HG03108 (cell line): ENCODE data around the gene GPR75.
"Not testable (repeated sequence)": the region's sequence is repeated elsewhere in the genome, so short reads cannot be mapped to it uniquely, and the experiment has no call there.

Source experiments
- ATAC-seq: cut with Tn5 transposase; IDR thresholded peaks from one replicate; pipeline ENCODE4 v1.9.1; 2021; ENCODE audit warnings: moderate library complexity; ENCODE audit not compliant: unreplicated experiment

The GPR75 gene

GRCh38 chr2:53854678-53855077 lies 5.1 kb downstream of the GPR75 start:
- ATAC-seq, result no peak

GRCh38 chr2:53852532-53852931 lies 7.2 kb downstream of the GPR75 start:
- ATAC-seq, result no peak

GRCh38 chr2:53851052-53851757 lies 8.6 kb downstream of the GPR75 start:
- not testable (repeated sequence) for ATAC-seq

- ATAC-seq, result no peak
Observed at GRCh38 chr2:53848062-53848461, 11.7 kb downstream of the GPR75 start.

- ATAC-seq, result no peak
Observed at GRCh38 chr2:53843595-53843994, 16.2 kb downstream of the GPR75 start.

- ATAC-seq, result no peak
Observed at GRCh38 chr2:53842891-53843290, 16.9 kb downstream of the GPR75 start.

GRCh38 chr2:53841651-53842050 lies 18.1 kb downstream of the GPR75 start:
- ATAC-seq, result not testable (repeated sequence)

- ATAC-seq, result no peak
Observed at GRCh38 chr2:53840580-53840979, 19.2 kb downstream of the GPR75 start.

- not testable (repeated sequence) for ATAC-seq
Observed at GRCh38 chr2:53829980-53830290, 29.8 kb downstream of the GPR75 start.

- ATAC-seq, result no peak
Observed at GRCh38 chr2:53829273-53829979, 30.3 kb downstream of the GPR75 start.

- ATAC-seq, result no peak
Observed at GRCh38 chr2:53828331-53828730, 31.4 kb downstream of the GPR75 start.

GRCh38 chr2:53827398-53828175 lies 32.2 kb downstream of the GPR75 start:
- no peak for ATAC-seq

- ATAC-seq, result no peak
Observed at GRCh38 chr2:53826587-53827397, 33.0 kb downstream of the GPR75 start.

- ATAC-seq, result no peak
Observed at GRCh38 chr2:53826030-53826410, 33.7 kb downstream of the GPR75 start.

GRCh38 chr2:53823639-53824038 lies 36.1 kb downstream of the GPR75 start:
- not testable (repeated sequence) for ATAC-seq

GRCh38 chr2:53821810-53822209 lies 38.0 kb downstream of the GPR75 start:
- no peak for ATAC-seq

GRCh38 chr2:53820711-53821110 lies 39.1 kb downstream of the GPR75 start:
- ATAC-seq, result no peak

- ATAC-seq, result no peak
Observed at GRCh38 chr2:53820048-53820447, 39.7 kb downstream of the GPR75 start.

- no peak for ATAC-seq
Observed at GRCh38 chr2:53819634-53820033, 40.1 kb downstream of the GPR75 start.

GRCh38 chr2:53818854-53819435 lies 40.8 kb downstream of the GPR75 start:
- ATAC-seq, result no peak

GRCh38 chr2:53813151-53813550 lies 46.6 kb downstream of the GPR75 start:
- ATAC-seq, result no peak
